ENCODE results near the gene SCAF1. TPM values are rescaled to one million over a fixed set of nuclear protein-coding genes. Genes with fewer than 3 reads are reported as not detected.

The SCAF1 gene
- total and polyA plus RNA-seq, 10 donors: 7.5 to 66.2 (median 33.8) TPM

DNA sequence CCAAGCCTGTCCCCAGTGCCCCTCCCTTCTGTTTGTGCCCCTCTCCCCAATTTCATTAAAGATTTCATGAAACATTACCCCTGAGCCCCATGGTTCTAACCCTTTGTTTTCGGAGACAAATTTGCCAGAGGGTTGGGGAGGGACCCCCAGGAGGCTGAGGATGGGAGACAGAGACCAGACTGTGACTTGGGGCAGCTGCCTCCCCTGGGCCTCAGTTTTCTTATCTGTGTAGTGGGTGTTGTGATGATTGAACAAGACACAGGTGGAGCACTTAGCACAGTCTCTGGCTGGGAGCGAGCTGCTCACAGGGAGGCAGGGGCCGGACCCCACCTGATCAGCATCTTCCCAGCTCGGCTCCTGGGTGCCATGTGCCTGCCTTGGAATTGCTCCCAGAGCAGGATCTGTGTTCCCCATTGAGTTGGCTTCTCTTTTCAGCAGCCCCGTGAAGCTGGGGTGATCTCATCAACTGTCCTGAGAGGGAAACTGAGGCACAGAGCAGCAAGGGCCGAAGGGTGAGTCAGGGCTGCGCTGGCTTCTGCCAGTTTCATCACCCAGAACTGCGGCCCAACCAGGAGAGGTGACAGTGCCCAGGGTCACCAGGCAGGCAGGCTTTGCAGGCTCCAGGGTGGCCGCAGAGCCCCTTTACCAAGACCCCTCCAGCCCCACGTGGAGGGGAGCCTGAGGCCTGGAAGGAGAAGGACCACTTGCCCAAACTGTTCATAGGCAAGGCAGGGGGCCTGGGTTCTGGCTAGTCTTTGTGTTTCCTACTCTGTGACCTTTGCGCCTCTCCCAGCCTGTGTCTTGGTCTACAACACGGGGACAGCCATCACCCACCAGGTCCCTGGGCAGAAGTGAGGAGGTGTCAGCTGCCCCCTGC, 16.8 kb downstream of the SCAF1 start:
- H3K9me3 ChIP-seq: no peaks in the 10 kb centered on the region
- no peaks in the 10 kb centered on the region for H3K27me3 ChIP-seq (replicated peaks in 1 of 7)
- H3K36me3 ChIP-seq: peaks cover 4 to 98% (median 89%) of the 10 kb centered on the region in 6 donors
- peaks cover 7 to 45% (median 16%) of the 10 kb centered on the region in 6 donors for H3K4me1 ChIP-seq
- peak overlapping the region in 1 of 8 donors; percentile 18 for H3K27ac ChIP-seq
- 88 to 97% (median 93%) methylated on average over 9 to 12 of the region's 12 CpGs for whole genome bisulfite sequencing, 5 donors
- intact Hi-C loops (cut with DNase I; ENCODE audit: low total_unique reads): no loop called here
- TF ChIP-seq POLR2A (IDR thresholded peaks at IDR 0.05) (no peak), POLR2AphosphoS5 (IDR thresholded peaks at IDR 0.05) (peak in 2 of 3 donors; percentile 23 to 71)
- TF ChIP-seq, protein P1, sequence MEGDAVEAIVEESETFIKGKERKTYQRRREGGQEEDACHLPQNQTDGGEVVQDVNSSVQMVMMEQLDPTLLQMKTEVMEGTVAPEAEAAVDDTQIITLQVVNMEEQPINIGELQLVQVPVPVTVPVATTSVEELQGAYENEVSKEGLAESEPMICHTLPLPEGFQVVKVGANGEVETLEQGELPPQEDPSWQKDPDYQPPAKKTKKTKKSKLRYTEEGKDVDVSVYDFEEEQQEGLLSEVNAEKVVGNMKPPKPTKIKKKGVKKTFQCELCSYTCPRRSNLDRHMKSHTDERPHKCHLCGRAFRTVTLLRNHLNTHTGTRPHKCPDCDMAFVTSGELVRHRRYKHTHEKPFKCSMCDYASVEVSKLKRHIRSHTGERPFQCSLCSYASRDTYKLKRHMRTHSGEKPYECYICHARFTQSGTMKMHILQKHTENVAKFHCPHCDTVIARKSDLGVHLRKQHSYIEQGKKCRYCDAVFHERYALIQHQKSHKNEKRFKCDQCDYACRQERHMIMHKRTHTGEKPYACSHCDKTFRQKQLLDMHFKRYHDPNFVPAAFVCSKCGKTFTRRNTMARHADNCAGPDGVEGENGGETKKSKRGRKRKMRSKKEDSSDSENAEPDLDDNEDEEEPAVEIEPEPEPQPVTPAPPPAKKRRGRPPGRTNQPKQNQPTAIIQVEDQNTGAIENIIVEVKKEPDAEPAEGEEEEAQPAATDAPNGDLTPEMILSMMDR (IDR thresholded peaks at IDR 0.05 in 8 of 11, conservative IDR thresholded peaks at IDR 0.05 in 3 of 11): no peak
- DNase-seq: no peak
- H3K4me3 ChIP-seq: no peak overlapping the region

- Histone ChIP-seq H3K9me3 (no peaks in the 10 kb centered on the region), H3K27me3 (replicated peaks in 1 of 7) (no peaks in the 10 kb centered on the region), H3K4me3 (no peak overlapping the region), H3K27ac (peak overlapping the region in 1 of 8 donors; percentile 18), H3K36me3 (peaks cover 4 to 81% (median 73%) of the 10 kb centered on the region in 6 donors), H3K4me1 (peaks cover 7 to 49% (median 25%) of the 10 kb centered on the region in 6 donors)
- TF ChIP-seq POLR2A (IDR thresholded peaks at IDR 0.05): no peak
- TF ChIP-seq, protein P1 (IDR thresholded peaks at IDR 0.05 in 8 of 11, conservative IDR thresholded peaks at IDR 0.05 in 3 of 11): no peak
- peak in 1 of 3 donors; percentile 38 for TF ChIP-seq POLR2AphosphoS5 (IDR thresholded peaks at IDR 0.05)
- intact Hi-C loops (cut with DNase I; ENCODE audit: low total_unique reads): loop anchor here (10.0 kb wide), 1 partner anchor 66 kb away; the partner anchor contains the start of gene PRR12
- 86 to 94% (median 89%) methylated on average over 13 to 15 of the region's 15 CpGs for WGBS, 5 donors
- no peak for DNase-seq
Observed at GRCh38 chr19:49660338-49660961, 18.4 kb downstream of the SCAF1 start.

DNA sequence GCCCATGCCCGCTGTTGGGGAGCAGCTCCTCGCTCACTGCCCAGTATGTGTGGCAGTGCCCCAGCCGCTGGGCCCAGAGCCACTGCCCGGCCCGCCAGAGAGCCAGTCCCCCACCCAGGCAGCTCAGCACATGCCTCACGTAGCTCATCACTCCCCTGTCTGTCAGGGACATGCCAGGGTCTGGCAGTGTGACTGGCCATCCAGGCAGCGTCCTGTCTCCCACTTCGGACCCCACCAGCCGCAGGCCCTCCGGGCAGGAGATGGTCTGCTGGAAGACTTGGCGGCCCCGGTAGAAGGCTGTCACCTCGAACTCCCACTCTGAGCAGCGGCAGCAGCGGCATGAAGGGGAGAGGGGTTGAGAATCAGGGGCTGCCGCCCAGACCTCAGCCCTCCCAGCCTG, 20.0 kb downstream of the SCAF1 start:
- intact Hi-C loops (cut with DNase I; ENCODE audit: low total_unique reads): loop anchor here (10.0 kb wide), 1 partner anchor 67 kb away; the partner anchor contains the start of gene PRR12
- no peaks in the 10 kb centered on the region for H3K9me3 ChIP-seq
- TF ChIP-seq, protein P1 (IDR thresholded peaks at IDR 0.05 in 8 of 11, conservative IDR thresholded peaks at IDR 0.05 in 3 of 11): no peak
- peak in 2 of 3 donors; percentile 36 to 72 for TF ChIP-seq POLR2AphosphoS5 (IDR thresholded peaks at IDR 0.05)
- WGBS, 5 donors: 93 to 97% (median 96%) methylated on average over 3 to 16 of the region's 16 CpGs
- H3K27me3 ChIP-seq (replicated peaks in 1 of 7): no peaks in the 10 kb centered on the region
- H3K4me1 ChIP-seq: peaks cover 15 to 53% (median 34%) of the 10 kb centered on the region in 6 donors
- no peak for DNase-seq
- no peak overlapping the region for H3K4me3 ChIP-seq
- H3K36me3 ChIP-seq: peaks cover 4 to 66% (median 58%) of the 10 kb centered on the region in 6 donors
- peak overlapping the region in 1 of 8 donors; percentile 96 for H3K27ac ChIP-seq
